NT2/D1 (cell line): ENCODE measurements around the gene GBX1.
A peak's percentile ranks its signal among the peaks of the same experiment; 100 is the strongest.

Source experiments
- DNase-seq: peaks from one replicate; pipeline ENCODE4 v3.0.0-alpha.2; 2011; ENCODE audit warnings: low read depth, low spot score
- H3K27me3 ChIP-seq: 2 replicates; pipeline ENCODE4 v1.6.0; 2011; ENCODE audit warnings: mild to moderate bottlenecking; ENCODE audit not compliant: insufficient read length, insufficient read depth
- H3K36me3 ChIP-seq: 2 replicates; pipeline ENCODE4 v1.6.1; 2011; ENCODE audit warnings: mild to moderate bottlenecking, low read length, mixed read lengths; ENCODE audit not compliant: insufficient read depth, insufficient read length
- H3K4me1 ChIP-seq: 2 replicates; pipeline ENCODE4 v1.5.1; 2011; ENCODE audit not compliant: insufficient read depth, insufficient read length
- H3K4me3 ChIP-seq: 2 replicates; pipeline ENCODE4 v1.5.1; 2011; ENCODE audit warnings: low read depth; ENCODE audit not compliant: insufficient read length
- H3K9ac ChIP-seq: 2 replicates; pipeline ENCODE4 v1.6.0; 2011; ENCODE audit warnings: low read depth; ENCODE audit not compliant: insufficient read length
- H3K9me3 ChIP-seq: 2 replicates; pipeline ENCODE4 v1.5.1; 2011; ENCODE audit warnings: mild to moderate bottlenecking, low read length; ENCODE audit not compliant: insufficient read depth
- SUZ12 ChIP-seq: IDR thresholded peaks from 2 replicates; pipeline ENCODE4 v1.6.1; 2011; ENCODE audit not compliant: insufficient read length, insufficient read depth; ENCODE audit errors: extremely low read depth
- YY1 ChIP-seq: IDR thresholded peaks from 2 replicates; pipeline ENCODE4 v1.6.1; 2011; ENCODE audit not compliant: insufficient read length, insufficient read depth
- ZNF274 ChIP-seq: IDR thresholded peaks from 2 replicates; pipeline ENCODE4 v1.6.1; 2011; ENCODE audit warnings: mild to moderate bottlenecking, low read depth, low read length

The GBX1 gene

GRCh38 chr7:151123158-151123821 is 44.2 kb downstream of the GBX1 start:
- TF ChIP-seq YY1, result no peak
- TF ChIP-seq SUZ12, result no peak
- no peak for TF ChIP-seq ZNF274
- Histone ChIP-seq H3K9ac (no peak overlapping the region), H3K4me1 (peaks cover 16% of the 10 kb centered on the region), H3K9me3 (peaks cover 18% of the 10 kb centered on the region; the same call in 1 of the 2 replicates), H3K36me3 (peaks cover 86% of the 10 kb centered on the region), H3K4me3 (no peak overlapping the region), H3K27me3 (no peaks in the 10 kb centered on the region)
- no peak for DNase-seq

- Histone ChIP-seq H3K4me1 (peaks cover 16% of the 10 kb centered on the region), H3K27me3 (no peaks in the 10 kb centered on the region), H3K36me3 (peaks cover 86% of the 10 kb centered on the region), H3K4me3 (no peak overlapping the region), H3K9ac (no peak overlapping the region), H3K9me3 (peaks cover 18% of the 10 kb centered on the region; the same call in 1 of the 2 replicates)
- no peak for DNase-seq
- TF ChIP-seq ZNF274, result no peak
- TF ChIP-seq SUZ12, result no peak
- TF ChIP-seq YY1, result no peak
These were observed 44.7 kb downstream of the GBX1 start for GRCh38 chr7:151122796-151123157.

- Histone ChIP-seq H3K9ac (no peak overlapping the region), H3K4me3 (no peak overlapping the region), H3K4me1 (peaks cover 16% of the 10 kb centered on the region), H3K9me3 (peaks cover 18% of the 10 kb centered on the region; the same call in 1 of the 2 replicates), H3K36me3 (peaks cover 86% of the 10 kb centered on the region), H3K27me3 (no peaks in the 10 kb centered on the region)
- TF ChIP-seq YY1 (no peak), SUZ12 (no peak), ZNF274 (no peak)
- no peak for DNase-seq
These were observed 45.2 kb downstream of the GBX1 start for GRCh38 chr7:151122276-151122675.

GRCh38 chr7:151121380-151122170 is 45.9 kb downstream of the GBX1 start:
- Histone ChIP-seq H3K4me1 (peaks cover 12% of the 10 kb centered on the region), H3K9me3 (peaks cover 18% of the 10 kb centered on the region; the same call in 1 of the 2 replicates), H3K4me3 (no peak overlapping the region), H3K27me3 (no peaks in the 10 kb centered on the region), H3K36me3 (peaks cover 86% of the 10 kb centered on the region), H3K9ac (no peak overlapping the region)
- DNase-seq, result no peak
- TF ChIP-seq ZNF274 (no peak), SUZ12 (no peak), YY1 (no peak)

GRCh38 chr7:151120896-151121295 is 46.6 kb downstream of the GBX1 start:
- H3K27me3 ChIP-seq, result no peaks in the 10 kb centered on the region
- TF ChIP-seq YY1, result no peak
- TF ChIP-seq SUZ12, result no peak
- TF ChIP-seq ZNF274, result no peak
- peaks cover 18% of the 10 kb centered on the region; the same call in 1 of the 2 replicates for H3K9me3 ChIP-seq
- no peak for DNase-seq
- peaks cover 15% of the 10 kb centered on the region for H3K4me1 ChIP-seq
- peaks cover 87% of the 10 kb centered on the region for H3K36me3 ChIP-seq
- H3K9ac ChIP-seq, result no peak overlapping the region
- H3K4me3 ChIP-seq, result no peak overlapping the region

- Histone ChIP-seq H3K36me3 (peaks cover 85% of the 10 kb centered on the region), H3K4me3 (no peak overlapping the region), H3K9ac (peak overlapping the region; percentile 42), H3K9me3 (peaks cover 18% of the 10 kb centered on the region; the same call in 1 of the 2 replicates), H3K4me1 (peaks cover 15% of the 10 kb centered on the region), H3K27me3 (no peaks in the 10 kb centered on the region)
- TF ChIP-seq SUZ12 (no peak), YY1 (no peak), ZNF274 (no peak)
- no peak for DNase-seq
These were observed 47.6 kb downstream of the GBX1 start for GRCh38 chr7:151119902-151120301.

GRCh38 chr7:151119055-151119415 is 48.5 kb downstream of the GBX1 start:
- TF ChIP-seq YY1 (no peak), SUZ12 (no peak), ZNF274 (no peak)
- Histone ChIP-seq H3K4me3 (no peak overlapping the region), H3K27me3 (no peaks in the 10 kb centered on the region), H3K9me3 (peaks cover 10% of the 10 kb centered on the region; the same call in 1 of the 2 replicates), H3K9ac (no peak overlapping the region), H3K4me1 (peaks cover 13% of the 10 kb centered on the region), H3K36me3 (peaks cover 76% of the 10 kb centered on the region)
- DNase-seq, result no peak
